ENCODE measurements around the gene CHD1.

The CHD1 gene

DNA sequence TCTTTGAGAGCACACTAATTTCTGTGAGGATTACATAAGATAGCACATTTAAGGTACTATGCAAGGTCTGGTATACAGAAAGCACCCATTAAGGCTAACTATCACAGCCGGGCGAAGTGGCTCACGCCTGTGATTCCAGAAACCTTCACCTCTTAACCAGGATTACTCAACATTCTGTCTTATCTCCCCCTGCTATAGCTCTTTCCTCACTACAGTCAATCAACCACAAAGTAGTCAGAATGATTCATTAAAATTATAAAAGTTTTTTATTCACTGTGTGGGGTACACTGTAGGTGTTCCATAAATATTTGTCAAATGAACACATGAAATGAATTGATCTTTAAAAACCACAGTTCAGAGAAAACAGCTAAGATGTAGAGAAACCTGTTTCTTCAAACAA lies 48.7 kb downstream of the CHD1 start:
- H3K36me3 Mint-ChIP-seq = peaks cover 23% of the 10 kb centered on the region
- H3K4me3 Mint-ChIP-seq = no peak overlapping the region
- peaks cover 36% of the 10 kb centered on the region for H3K4me1 Mint-ChIP-seq
- no peaks in the 10 kb centered on the region for H3K27me3 Mint-ChIP-seq
- H3K9me3 Mint-ChIP-seq = no peaks in the 10 kb centered on the region
- peak overlapping the region; percentile 62 for H3K27ac Mint-ChIP-seq

DNA sequence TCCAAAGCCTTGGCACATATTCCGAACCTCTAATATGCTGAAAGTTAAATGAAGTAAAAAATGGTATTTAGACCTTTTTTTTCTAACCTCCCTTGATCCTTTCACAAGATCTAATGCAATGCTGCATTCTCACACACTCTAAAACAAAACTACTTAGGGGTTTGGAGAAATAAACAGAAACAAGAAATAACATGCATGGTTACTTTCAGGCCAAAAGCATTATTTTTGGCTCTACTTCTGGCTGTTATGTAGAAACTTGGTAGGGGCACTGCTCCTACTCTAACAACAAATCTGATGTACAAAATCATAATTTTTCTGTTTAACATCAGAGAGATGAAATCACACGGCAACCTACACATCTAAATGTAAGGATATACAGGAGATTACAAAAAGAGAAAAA lies 51.2 kb downstream of the CHD1 start:
- H3K4me1 Mint-ChIP-seq = peaks cover 36% of the 10 kb centered on the region
- no peaks in the 10 kb centered on the region for H3K27me3 Mint-ChIP-seq
- no peak overlapping the region for H3K4me3 Mint-ChIP-seq
- peak overlapping the region; percentile 36 for H3K27ac Mint-ChIP-seq
- H3K9me3 Mint-ChIP-seq = no peaks in the 10 kb centered on the region
- H3K36me3 Mint-ChIP-seq = peaks cover 18% of the 10 kb centered on the region

DNA sequence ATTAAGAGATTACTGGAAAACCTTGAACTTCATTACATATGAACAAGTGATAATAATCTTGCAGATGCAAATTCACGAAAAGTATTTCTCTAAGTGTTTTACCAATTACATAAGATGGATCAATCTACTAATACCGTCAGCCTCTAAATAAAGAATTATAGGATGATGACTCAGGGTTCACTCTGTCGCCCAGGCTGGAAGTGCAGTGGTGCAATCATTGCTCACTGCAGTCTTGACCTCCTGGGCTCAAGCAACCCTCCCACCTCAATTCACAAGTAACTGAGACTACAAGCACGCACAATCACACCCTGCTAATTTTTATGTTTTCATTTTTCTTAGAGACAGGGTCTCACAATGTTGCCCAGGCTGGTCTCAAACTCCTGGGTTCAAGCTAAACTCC lies 56.1 kb downstream of the CHD1 start:
- H3K9me3 Mint-ChIP-seq = no peaks in the 10 kb centered on the region
- H3K36me3 Mint-ChIP-seq = peaks cover 20% of the 10 kb centered on the region
- H3K4me1 Mint-ChIP-seq = peaks cover 15% of the 10 kb centered on the region
- no peak overlapping the region for H3K27ac Mint-ChIP-seq
- no peak overlapping the region for H3K4me3 Mint-ChIP-seq
- H3K27me3 Mint-ChIP-seq = no peaks in the 10 kb centered on the region

DNA sequence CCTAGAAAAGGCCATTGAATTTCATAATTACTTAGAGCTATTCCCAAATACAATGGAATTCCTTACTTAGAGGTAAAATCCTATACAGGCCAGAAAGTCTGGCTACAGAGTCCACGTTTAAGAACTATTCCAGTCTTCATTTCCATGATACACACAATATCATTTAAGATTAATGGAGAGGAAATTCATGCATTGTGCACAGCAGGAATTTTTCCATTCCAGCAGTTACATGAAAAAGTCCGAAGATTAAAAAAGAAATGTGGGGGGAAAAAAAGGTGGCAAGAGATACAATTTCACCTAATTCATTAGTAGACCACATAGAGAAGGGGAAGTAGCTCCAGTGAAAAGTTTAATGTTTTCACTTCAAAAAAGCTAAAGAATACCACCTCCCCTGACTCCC lies 63.1 kb downstream of the CHD1 start:
- H3K27ac Mint-ChIP-seq = no peak overlapping the region

DNA sequence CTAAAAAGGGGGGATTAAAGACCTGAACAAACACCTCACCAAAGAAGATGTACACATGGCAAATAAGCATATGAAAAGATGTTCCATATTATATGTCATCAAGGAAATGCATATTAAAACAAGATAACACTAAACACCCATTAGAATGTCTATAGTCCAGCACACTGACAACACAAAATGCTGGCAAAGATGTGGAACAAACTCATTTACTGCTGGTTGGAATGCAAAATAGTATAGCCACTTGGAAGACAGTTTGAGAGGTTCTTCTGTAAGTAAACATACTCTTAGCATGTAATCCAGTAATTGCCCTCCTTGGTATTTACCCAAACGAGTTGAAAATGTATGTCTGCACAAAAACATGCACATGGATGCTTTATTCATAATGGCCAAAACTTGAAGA lies 81.8 kb downstream of the CHD1 start:
- H3K27ac Mint-ChIP-seq = no peak overlapping the region
- H3K4me3 Mint-ChIP-seq = no peak overlapping the region
- peaks cover under 1% of the 10 kb centered on the region for H3K36me3 Mint-ChIP-seq
- H3K4me1 Mint-ChIP-seq = no peaks in the 10 kb centered on the region
- no peaks in the 10 kb centered on the region for H3K9me3 Mint-ChIP-seq
- H3K27me3 Mint-ChIP-seq = no peaks in the 10 kb centered on the region

More for the DNA sequence above, 63.1 kb downstream of the CHD1 start:
- peaks cover 19% of the 10 kb centered on the region for H3K36me3 Mint-ChIP-seq
- peaks cover 10% of the 10 kb centered on the region for H3K4me1 Mint-ChIP-seq
- H3K9me3 Mint-ChIP-seq = no peaks in the 10 kb centered on the region
- H3K27me3 Mint-ChIP-seq = no peaks in the 10 kb centered on the region
- H3K4me3 Mint-ChIP-seq = no peak overlapping the region

DNA sequence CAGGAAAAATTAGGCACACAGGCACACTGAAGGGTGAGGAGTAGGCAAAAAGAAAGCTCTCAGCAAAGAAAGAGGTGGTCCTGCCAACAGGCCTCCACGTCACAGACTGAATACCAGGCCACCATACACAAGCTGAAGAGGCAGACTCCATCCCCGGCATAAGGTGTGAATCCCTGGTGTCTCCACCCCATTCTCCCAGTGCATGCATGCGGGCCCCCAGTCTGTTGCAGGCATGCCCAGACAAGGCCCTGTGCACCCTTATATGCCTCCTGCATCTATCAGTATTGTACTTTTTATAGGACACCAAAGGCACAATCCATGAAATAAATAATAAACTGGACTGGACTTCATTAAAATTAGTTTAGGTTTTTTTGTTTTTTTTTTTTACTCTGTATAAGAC lies 82.3 kb downstream of the CHD1 start:
- Mint-ChIP-seq H3K4me3 (no peak overlapping the region), H3K27ac (no peak overlapping the region), H3K27me3 (no peaks in the 10 kb centered on the region), H3K36me3 (peaks cover 2% of the 10 kb centered on the region), H3K4me1 (no peaks in the 10 kb centered on the region), H3K9me3 (no peaks in the 10 kb centered on the region)

DNA sequence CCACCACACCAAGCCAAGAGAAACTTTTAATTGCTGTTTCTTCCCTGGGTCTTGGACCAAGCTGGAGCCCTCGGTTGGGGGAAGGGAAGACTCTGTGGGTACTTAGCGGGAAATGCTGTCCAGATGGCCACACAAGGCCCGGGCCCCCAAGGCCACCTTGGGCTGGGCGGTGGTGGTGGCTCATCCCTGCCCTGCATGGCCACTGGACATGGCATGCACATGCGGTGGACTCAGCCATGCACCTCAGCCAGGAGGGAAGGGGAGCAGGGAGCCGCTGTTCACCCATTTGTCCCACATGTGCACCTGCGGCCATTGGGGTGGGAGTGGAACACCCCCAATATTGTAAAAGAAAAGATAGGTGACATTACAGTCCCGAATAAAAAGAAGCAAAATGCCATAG lies 82.9 kb downstream of the CHD1 start:
- Mint-ChIP-seq H3K27ac (no peak overlapping the region), H3K36me3 (peaks cover 2% of the 10 kb centered on the region), H3K4me3 (no peak overlapping the region), H3K4me1 (no peaks in the 10 kb centered on the region), H3K9me3 (no peaks in the 10 kb centered on the region), H3K27me3 (no peaks in the 10 kb centered on the region)

DNA sequence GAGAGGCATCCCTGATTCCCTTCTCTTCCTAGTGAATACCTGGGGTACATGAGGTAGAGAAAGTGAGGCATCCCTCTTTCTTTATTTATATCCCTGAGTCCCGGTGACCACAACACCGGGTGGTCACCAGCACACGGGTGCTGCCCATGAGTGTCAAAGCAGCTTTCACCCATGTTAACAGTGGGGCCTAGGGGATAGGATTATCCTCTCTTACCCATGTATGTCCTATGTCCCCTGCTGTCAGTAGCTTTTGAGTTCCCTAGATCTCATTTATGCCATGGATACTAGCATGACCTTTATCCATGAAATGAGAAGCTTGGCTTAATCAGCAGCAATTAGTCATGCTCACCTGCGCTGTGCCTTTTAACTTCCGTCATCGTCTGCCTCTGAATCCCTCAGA lies 83.9 kb downstream of the CHD1 start:
- Mint-ChIP-seq H3K9me3 (no peaks in the 10 kb centered on the region), H3K27ac (no peak overlapping the region), H3K4me3 (no peak overlapping the region), H3K4me1 (no peaks in the 10 kb centered on the region), H3K36me3 (peaks cover 4% of the 10 kb centered on the region), H3K27me3 (no peaks in the 10 kb centered on the region)

DNA sequence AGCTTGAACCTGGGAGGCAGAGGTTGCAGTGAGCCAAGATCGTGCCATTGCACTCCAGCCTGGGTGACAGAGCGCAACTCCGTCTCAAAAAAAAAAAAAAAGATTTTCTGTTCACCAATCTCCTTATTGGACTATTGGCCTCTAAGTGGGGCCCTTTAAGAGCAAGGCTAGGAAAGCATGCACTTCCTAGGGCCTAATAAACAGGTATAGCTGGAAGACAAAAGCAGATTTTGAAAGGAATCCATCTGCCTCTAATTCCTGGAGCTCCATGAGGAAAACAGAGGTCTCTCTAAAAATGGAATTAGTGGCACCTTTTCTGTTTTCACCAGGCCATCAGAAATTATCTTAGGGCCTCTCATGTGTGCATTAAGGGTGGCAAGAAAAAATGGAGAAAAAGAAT lies 85.3 kb downstream of the CHD1 start:
- Mint-ChIP-seq H3K9me3 (no peaks in the 10 kb centered on the region), H3K27ac (no peak overlapping the region), H3K27me3 (no peaks in the 10 kb centered on the region), H3K4me3 (no peak overlapping the region), H3K36me3 (peaks cover 6% of the 10 kb centered on the region), H3K4me1 (no peaks in the 10 kb centered on the region)

DNA sequence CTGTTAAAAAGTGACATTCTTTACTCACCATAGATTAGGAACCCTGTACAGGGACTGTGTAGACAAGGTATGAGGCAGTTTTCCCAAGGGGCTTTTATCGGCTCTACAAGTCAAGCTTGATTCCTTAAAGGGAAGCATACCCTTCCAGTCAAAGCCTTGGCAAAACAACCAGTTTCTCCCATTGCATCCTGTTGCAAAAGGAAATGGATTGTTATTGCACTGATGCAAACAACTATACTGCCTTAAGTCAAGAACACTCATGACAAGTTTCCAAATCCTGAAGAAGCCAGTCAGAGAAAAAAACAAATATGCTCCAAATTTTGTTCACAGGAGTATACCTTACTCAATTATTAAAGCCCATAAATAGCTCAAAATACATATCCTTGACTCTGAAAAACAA lies 87.9 kb downstream of the CHD1 start:
- Mint-ChIP-seq H3K27me3 (no peaks in the 10 kb centered on the region), H3K4me3 (no peak overlapping the region), H3K36me3 (peaks cover 10% of the 10 kb centered on the region), H3K4me1 (no peaks in the 10 kb centered on the region), H3K27ac (no peak overlapping the region), H3K9me3 (no peaks in the 10 kb centered on the region)

DNA sequence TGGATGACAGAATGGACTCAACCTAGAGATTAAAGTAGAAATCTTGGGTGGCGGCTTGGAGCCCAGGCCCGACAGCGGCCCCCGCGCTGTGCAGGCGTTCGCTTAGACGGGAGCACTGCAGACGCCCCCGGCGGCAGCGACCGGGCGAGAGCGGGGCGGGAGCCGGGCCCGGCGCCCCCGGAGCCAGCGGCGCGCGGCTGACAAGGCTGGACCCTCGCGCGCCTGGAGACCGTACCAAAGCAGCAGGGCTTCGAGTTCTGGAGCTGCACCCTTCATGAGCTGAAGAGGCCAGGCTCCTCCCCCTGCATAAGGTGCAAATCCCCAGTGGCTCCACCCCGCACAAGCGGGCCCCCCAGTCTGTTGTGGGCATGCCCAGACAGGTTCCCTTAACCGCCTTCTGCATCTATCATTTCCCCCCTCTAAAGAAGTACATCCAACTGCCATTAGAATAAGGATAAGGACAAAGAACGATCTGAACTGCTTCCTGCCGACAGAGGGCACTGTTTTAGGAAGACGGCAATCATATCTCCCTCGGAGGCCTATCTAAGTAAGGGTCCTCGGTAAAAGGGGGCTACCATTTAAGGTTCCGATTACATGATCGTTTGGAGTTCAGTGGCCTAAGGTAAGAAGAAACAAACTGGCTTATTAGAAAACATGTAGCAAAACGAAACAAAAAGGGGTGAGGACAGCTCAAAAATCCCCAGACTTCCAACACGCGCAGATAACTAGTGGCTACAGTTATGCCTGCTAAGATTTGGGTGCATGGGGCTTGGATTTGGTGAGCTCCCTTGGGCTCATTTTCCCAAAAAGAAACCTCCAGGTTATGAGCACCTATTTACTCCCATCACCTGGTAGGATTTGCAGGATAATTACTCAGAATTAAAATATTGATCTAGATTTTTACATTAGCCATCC lies 89.1 kb downstream of the CHD1 start:
- peak overlapping the region; percentile 36 for H3K4me3 Mint-ChIP-seq
- H3K4me1 Mint-ChIP-seq = no peaks in the 10 kb centered on the region
- no peaks in the 10 kb centered on the region for H3K27me3 Mint-ChIP-seq
- no peak overlapping the region for H3K27ac Mint-ChIP-seq
- peaks cover 10% of the 10 kb centered on the region for H3K36me3 Mint-ChIP-seq
- H3K9me3 Mint-ChIP-seq = no peaks in the 10 kb centered on the region

DNA sequence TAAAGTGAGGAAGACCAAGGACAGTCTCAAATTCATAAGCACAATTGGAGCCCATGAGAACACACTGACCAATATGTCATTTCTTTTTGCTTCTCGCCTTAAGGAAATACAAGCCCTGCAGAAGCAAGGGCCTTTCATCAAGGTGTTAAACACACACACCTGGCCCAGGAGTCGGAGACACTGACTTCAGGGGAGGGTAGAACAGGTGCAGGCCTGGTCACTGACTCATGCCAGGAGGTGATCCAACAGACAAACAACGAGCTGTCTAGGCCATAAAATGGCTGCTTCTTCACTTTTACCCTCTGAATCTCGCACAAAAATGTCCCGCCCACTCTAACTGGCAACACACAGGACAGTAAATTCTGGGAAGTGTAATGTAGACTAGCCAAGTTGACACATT lies 92.6 kb downstream of the CHD1 start:
- Mint-ChIP-seq H3K27me3 (no peaks in the 10 kb centered on the region), H3K4me3 (no peak overlapping the region), H3K27ac (no peak overlapping the region), H3K36me3 (peaks cover 8% of the 10 kb centered on the region), H3K9me3 (no peaks in the 10 kb centered on the region), H3K4me1 (no peaks in the 10 kb centered on the region)

DNA sequence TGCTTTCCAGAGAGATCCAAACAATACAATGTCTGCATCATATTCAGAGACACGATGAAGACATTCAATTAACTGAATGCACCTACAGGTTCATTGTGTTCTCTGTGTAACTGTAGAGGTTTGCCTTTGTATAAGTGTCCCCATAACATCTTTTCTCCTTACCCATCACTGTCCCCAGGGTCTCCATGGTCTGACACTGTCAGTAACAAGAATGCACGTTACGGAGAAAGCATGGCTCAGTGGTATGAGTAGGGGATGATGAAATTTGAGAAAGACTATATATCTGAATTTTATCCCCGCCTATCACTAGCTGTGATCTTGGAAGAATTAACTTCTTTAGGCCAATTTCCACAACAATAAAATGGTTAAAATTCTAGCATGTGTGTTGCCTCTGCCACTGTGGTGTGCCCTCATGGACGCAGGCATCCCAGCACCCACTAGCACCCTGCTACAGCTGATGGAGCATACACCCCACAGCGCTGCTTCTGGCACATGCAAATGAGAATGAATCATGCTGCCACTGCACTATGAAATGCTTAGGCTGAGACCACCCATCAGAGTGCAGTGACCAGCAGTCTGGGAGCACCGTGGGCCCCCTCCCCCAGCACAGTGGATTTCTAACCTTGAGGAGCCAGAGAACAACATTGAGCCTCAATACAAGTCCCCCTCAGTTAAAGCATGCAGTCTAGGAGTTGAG lies 101.1 kb downstream of the CHD1 start:
- Mint-ChIP-seq H3K4me1 (no peaks in the 10 kb centered on the region), H3K4me3 (no peak overlapping the region), H3K36me3 (no peaks in the 10 kb centered on the region), H3K27ac (no peak overlapping the region), H3K27me3 (no peaks in the 10 kb centered on the region), H3K9me3 (no peaks in the 10 kb centered on the region)

DNA sequence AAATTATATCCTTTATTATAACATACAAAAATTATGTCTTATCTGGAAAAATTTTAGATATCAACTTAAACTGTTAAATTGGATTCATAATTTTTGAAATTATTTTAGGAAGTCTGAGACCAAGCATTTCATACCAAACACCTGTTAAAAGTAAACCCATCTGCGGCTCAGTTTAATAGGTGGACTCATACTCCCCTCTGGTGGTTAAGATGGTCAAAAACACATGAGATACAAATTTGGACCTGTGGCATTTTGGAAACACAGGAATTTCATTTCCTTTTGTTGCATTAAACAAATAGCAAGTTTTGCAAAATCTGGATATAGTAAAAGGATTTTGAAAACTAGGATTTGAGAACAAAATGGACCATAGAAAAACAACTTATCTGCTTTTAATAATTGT lies 101.6 kb downstream of the CHD1 start:
- Mint-ChIP-seq H3K4me3 (no peak overlapping the region), H3K36me3 (no peaks in the 10 kb centered on the region), H3K9me3 (no peaks in the 10 kb centered on the region), H3K4me1 (no peaks in the 10 kb centered on the region), H3K27ac (no peak overlapping the region), H3K27me3 (no peaks in the 10 kb centered on the region)

DNA sequence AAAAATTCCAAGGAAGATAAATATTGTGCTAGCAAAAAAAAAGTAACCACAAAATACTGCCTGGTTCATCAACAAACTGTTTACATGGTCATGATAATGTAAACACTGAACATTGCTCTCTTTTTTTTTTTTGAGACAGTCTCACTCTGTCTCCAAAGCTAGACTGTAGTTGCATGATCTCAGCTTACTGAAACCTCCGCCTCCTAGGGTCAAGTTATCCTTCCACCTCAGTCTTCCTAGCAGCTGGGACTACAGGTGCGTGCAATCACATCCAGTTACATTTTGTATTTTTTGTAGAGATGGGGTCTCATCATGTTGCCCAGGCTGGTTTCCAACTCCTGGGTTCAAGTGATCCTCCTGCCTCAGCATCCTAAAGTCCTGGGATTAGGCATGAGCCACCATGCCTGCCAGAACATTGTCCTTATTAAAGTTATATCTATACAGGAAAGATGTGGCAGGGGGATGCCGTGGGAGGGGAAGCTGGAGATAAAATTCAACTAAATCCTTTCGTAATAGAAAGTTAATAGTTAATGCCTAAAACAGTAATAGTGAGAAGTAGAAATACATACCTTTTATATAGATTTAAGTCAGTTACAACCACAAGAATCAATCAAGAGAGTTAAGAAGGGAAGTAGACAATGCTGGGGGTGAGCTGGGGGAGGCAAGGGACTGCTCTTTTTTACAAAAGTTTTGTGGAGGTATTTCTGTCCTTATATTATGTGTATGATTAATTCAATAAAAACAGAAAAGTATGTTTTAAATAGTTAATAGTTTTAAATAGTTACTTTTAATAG lies 103.0 kb downstream of the CHD1 start:
- no peak overlapping the region for H3K4me3 Mint-ChIP-seq
- H3K36me3 Mint-ChIP-seq = no peaks in the 10 kb centered on the region
- no peak overlapping the region for H3K27ac Mint-ChIP-seq
- no peaks in the 10 kb centered on the region for H3K27me3 Mint-ChIP-seq
- no peaks in the 10 kb centered on the region for H3K4me1 Mint-ChIP-seq
- no peaks in the 10 kb centered on the region for H3K9me3 Mint-ChIP-seq
